ENCODE data around the gene C22orf31. TPM values are rescaled to one million over a fixed set of nuclear protein-coding genes. Genes with fewer than 3 reads are reported as not detected.
A peak's percentile ranks its signal among the peaks of the same experiment; 100 is the strongest.

C22orf31 gene
- total RNA-seq, 2 donors from 2014 or later, result not detected

GRCh38 chr22:29071261-29072045 lies 9.8 kb upstream of the C22orf31 start:
- H3K36me3 Mint-ChIP-seq, result no peaks in the 10 kb centered on the region
- no peaks in the 10 kb centered on the region for H3K9me3 Mint-ChIP-seq
- no peak overlapping the region for H3K27ac Mint-ChIP-seq
- DNase-seq (ENCODE audit: low spot score in 2 of 2) (peak in 1 of 2 donors; percentile 46), ATAC-seq (peak; percentile 12 to 43)

- Mint-ChIP-seq H3K36me3 (no peaks in the 10 kb centered on the region), H3K27ac (no peak overlapping the region), H3K9me3 (no peaks in the 10 kb centered on the region)
- ATAC-seq (no peak), DNase-seq (ENCODE audit: low spot score in 2 of 2) (no peak)
Observed at GRCh38 chr22:29070490-29070889, 8.9 kb upstream of the C22orf31 start.

- DNase-seq (ENCODE audit: low spot score in 2 of 2) (no peak), ATAC-seq (no peak)
- no peaks in the 10 kb centered on the region for H3K9me3 Mint-ChIP-seq
- H3K27ac Mint-ChIP-seq, result no peak overlapping the region
- H3K36me3 Mint-ChIP-seq, result no peaks in the 10 kb centered on the region
Observed at GRCh38 chr22:29069463-29069862, 7.8 kb upstream of the C22orf31 start.

- Mint-ChIP-seq H3K27ac (no peak overlapping the region), H3K9me3 (no peaks in the 10 kb centered on the region), H3K36me3 (no peaks in the 10 kb centered on the region)
- ATAC-seq (no peak), DNase-seq (ENCODE audit: low spot score in 2 of 2) (no peak)
Observed at GRCh38 chr22:29065468-29066190, 4.0 kb upstream of the C22orf31 start.

- no peaks in the 10 kb centered on the region for H3K9me3 Mint-ChIP-seq
- DNase-seq (ENCODE audit: low spot score in 2 of 2) (no peak), ATAC-seq (no peak)
- no peaks in the 10 kb centered on the region for H3K36me3 Mint-ChIP-seq
- H3K27ac Mint-ChIP-seq, result no peak overlapping the region
Observed at GRCh38 chr22:29062286-29062821, 723 bp upstream of the C22orf31 start.

GRCh38 chr22:29060931-29061330 lies 700 bp downstream of the C22orf31 start:
- no peaks in the 10 kb centered on the region for H3K9me3 Mint-ChIP-seq
- ATAC-seq (no peak), DNase-seq (ENCODE audit: low spot score in 2 of 2) (no peak)
- no peak overlapping the region for H3K27ac Mint-ChIP-seq
- no peaks in the 10 kb centered on the region for H3K36me3 Mint-ChIP-seq

GRCh38 chr22:29060251-29060869 lies 1.3 kb downstream of the C22orf31 start:
- Mint-ChIP-seq H3K27ac (peak overlapping the region in 1 of 2 donors; percentile 3), H3K9me3 (no peaks in the 10 kb centered on the region), H3K36me3 (no peaks in the 10 kb centered on the region)
- no peak for ATAC-seq
- DNase-seq (ENCODE audit: low spot score in 2 of 2), result no peak

- Mint-ChIP-seq H3K9me3 (no peaks in the 10 kb centered on the region), H3K27ac (no peak overlapping the region), H3K36me3 (no peaks in the 10 kb centered on the region)
- DNase-seq (ENCODE audit: low spot score in 2 of 2) (no peak), ATAC-seq (no peak)
Observed at GRCh38 chr22:29056472-29056871, 5.2 kb downstream of the C22orf31 start.

GRCh38 chr22:29055192-29055830 lies 6.3 kb downstream of the C22orf31 start:
- Mint-ChIP-seq H3K27ac (no peak overlapping the region), H3K36me3 (no peaks in the 10 kb centered on the region), H3K9me3 (no peaks in the 10 kb centered on the region)
- DNase-seq (ENCODE audit: low spot score in 2 of 2), result no peak
- no peak for ATAC-seq

GRCh38 chr22:29054251-29054767 lies 7.3 kb downstream of the C22orf31 start:
- DNase-seq (ENCODE audit: low spot score in 2 of 2), result no peak
- no peaks in the 10 kb centered on the region for H3K36me3 Mint-ChIP-seq
- ATAC-seq, result no peak
- H3K27ac Mint-ChIP-seq, result no peak overlapping the region
- no peaks in the 10 kb centered on the region for H3K9me3 Mint-ChIP-seq

GRCh38 chr22:29053048-29053702 lies 8.5 kb downstream of the C22orf31 start:
- Mint-ChIP-seq H3K36me3 (no peaks in the 10 kb centered on the region), H3K9me3 (no peaks in the 10 kb centered on the region), H3K27ac (no peak overlapping the region)
- DNase-seq (ENCODE audit: low spot score in 2 of 2) (no peak), ATAC-seq (no peak)

GRCh38 chr22:29050457-29050856 lies 11.2 kb downstream of the C22orf31 start:
- no peaks in the 10 kb centered on the region for H3K9me3 Mint-ChIP-seq
- no peak for DNase-seq (ENCODE audit: low spot score in 2 of 2)
- no peak overlapping the region for H3K27ac Mint-ChIP-seq
- no peak for ATAC-seq
- H3K36me3 Mint-ChIP-seq, result no peaks in the 10 kb centered on the region

- Mint-ChIP-seq H3K9me3 (no peaks in the 10 kb centered on the region), H3K27ac (no peak overlapping the region), H3K36me3 (no peaks in the 10 kb centered on the region)
- ATAC-seq (no peak), DNase-seq (ENCODE audit: low spot score in 2 of 2) (no peak)
Observed at GRCh38 chr22:29049655-29050263, 11.9 kb downstream of the C22orf31 start.

GRCh38 chr22:29048822-29049654 lies 12.6 kb downstream of the C22orf31 start:
- ATAC-seq, result no peak
- DNase-seq (ENCODE audit: low spot score in 2 of 2), result no peak
- no peaks in the 10 kb centered on the region for H3K36me3 Mint-ChIP-seq
- H3K27ac Mint-ChIP-seq, result peak overlapping the region in 1 of 2 donors; percentile 44
- H3K9me3 Mint-ChIP-seq, result no peaks in the 10 kb centered on the region

GRCh38 chr22:29044657-29045176 lies 16.9 kb downstream of the C22orf31 start:
- ATAC-seq (no peak), DNase-seq (ENCODE audit: low spot score in 2 of 2) (no peak)
- H3K36me3 Mint-ChIP-seq, result no peaks in the 10 kb centered on the region
- no peak overlapping the region for H3K27ac Mint-ChIP-seq
- H3K9me3 Mint-ChIP-seq, result no peaks in the 10 kb centered on the region
